Smooth muscle cell (in vitro differentiated cells): ENCODE data around the gene HBEGF. TPM values are rescaled to one million over a fixed set of nuclear protein-coding genes. Genes with fewer than 3 reads are reported as not detected.

Source experiments
- DNase-seq: peaks from one replicate; lab custom pipeline; 2025; ENCODE audit not compliant: unreplicated experiment; lab: John Stamatoyannopoulos, UW
- H2AFZ ChIP-seq: fragments of 200-600 bp; sonication (generic); 2 replicates; pipeline ENCODE4 v1.6.0; 2016; ENCODE audit warnings: antibody characterized with exemption, low read depth, mild to moderate bottlenecking
- H3F3A ChIP-seq: fragments of 200-600 bp; sonication (generic); 2 replicates; pipeline ENCODE4 v1.6.0; 2017; ENCODE audit warnings: antibody characterized with exemption, low read depth
- H3K27ac ChIP-seq: fragments of 200-600 bp; sonication (generic); 2 replicates; pipeline ENCODE4 v1.5.1; 2016; ENCODE audit warnings: low read depth, mild to moderate bottlenecking
- H3K27me3 ChIP-seq: fragments of 200-600 bp; sonication (generic); 2 replicates; pipeline ENCODE4 v1.6.1; 2016; ENCODE audit warnings: low read depth, mild to moderate bottlenecking
- H3K36me3 ChIP-seq: fragments of 200-600 bp; sonication (generic); 2 replicates; pipeline ENCODE4 v1.5.1; 2016; ENCODE audit warnings: low read depth
- H3K4me1 ChIP-seq: fragments of 200-600 bp; sonication (generic); 2 replicates; pipeline ENCODE4 v1.5.1; 2016; ENCODE audit warnings: low read depth
- H3K4me2 ChIP-seq: fragments of 200-600 bp; sonication (generic); 2 replicates; pipeline ENCODE4 v1.6.0; 2016; ENCODE audit warnings: mild to moderate bottlenecking
- H3K4me3 ChIP-seq: fragments of 200-600 bp; sonication (generic); 2 replicates; pipeline ENCODE4 v1.5.1; 2016; ENCODE audit warnings: mild to moderate bottlenecking
- H3K79me2 ChIP-seq: fragments of 200-600 bp; sonication (generic); 2 replicates; pipeline ENCODE4 v1.6.0; 2016; ENCODE audit warnings: low read depth, mild to moderate bottlenecking
- H3K9ac ChIP-seq: fragments of 200-600 bp; sonication (generic); 2 replicates; pipeline ENCODE4 v1.6.0; 2016; ENCODE audit warnings: low read depth
- H3K9me3 ChIP-seq: fragments of 200-600 bp; sonication (generic); replicated peaks from 2 replicates; pipeline ENCODE4 v1.5.1; 2016; ENCODE audit warnings: low read depth
- H4K20me1 ChIP-seq: fragments of 200-600 bp; sonication (generic); 2 replicates; pipeline ENCODE4 v1.6.0; 2016; ENCODE audit warnings: low read depth
- CTCF ChIP-seq: fragments of 200-600 bp; sonication (generic); IDR thresholded peaks from 2 replicates; pipeline ENCODE4 v1.5.1; 2017; ENCODE audit warnings: borderline replicate concordance, mild to moderate bottlenecking, antibody characterized with exemption; ENCODE audit not compliant: insufficient read depth, poor library complexity, severe bottlenecking
- WGBS: methylation state at CpG from one replicate; pipeline ENCODE4 v1.1.7; 2016; ENCODE audit warnings: low lambda C conversion rate; 5-methylcytosine and 5-hydroxymethylcytosine counted together
- polyA plus RNA-seq: library from polyadenylated mRNA; unstranded; fragments of >200 nt; fragmentation: Nextera tagmentation; extraction: Ambion mirVana; gene quantifications from 2 replicates; pipeline ENCODE4 v1.2.1, GENCODE V29; 2016
- total RNA-seq: library from RNA; depleted of rRNA; stranded (reverse); fragments of >200 nt; gene quantifications from 2 replicates; pipeline ENCODE4 v1.2.3, GENCODE V29; 2014

The HBEGF gene
- total and polyA plus RNA-seq, 2 experiments from 2014 or later: 36.7 to 37.1 TPM

- no peaks in the 10 kb centered on the region for H3K9me3 ChIP-seq
- H3K4me3 ChIP-seq: no peak overlapping the region
- H3K79me2 ChIP-seq: peaks cover 17% of the 10 kb centered on the region
- H3K9ac ChIP-seq: no peak overlapping the region
- H3F3A ChIP-seq: peaks cover 6% of the 10 kb centered on the region
- no peak overlapping the region for H2AFZ ChIP-seq
- peaks cover 16% of the 10 kb centered on the region for H4K20me1 ChIP-seq
- no peaks in the 10 kb centered on the region for H3K4me1 ChIP-seq
- no peak for DNase-seq
- 93% methylated on average over 5 of the region's 5 CpGs for WGBS
- no peak for TF ChIP-seq CTCF
- no peak overlapping the region for H3K4me2 ChIP-seq
- peaks cover 28% of the 10 kb centered on the region for H3K36me3 ChIP-seq
- no peaks in the 10 kb centered on the region for H3K27me3 ChIP-seq
- H3K27ac ChIP-seq: no peak overlapping the region
Measured at GRCh38 chr5:140336388-140336787, 10.0 kb downstream of the HBEGF start.

GRCh38 chr5:140331638-140332037 lies 14.8 kb downstream of the HBEGF start:
- Histone ChIP-seq H3K9me3 (no peaks in the 10 kb centered on the region), H3K4me3 (no peak overlapping the region), H3F3A (peaks cover 5% of the 10 kb centered on the region), H3K27ac (no peak overlapping the region), H3K27me3 (no peaks in the 10 kb centered on the region), H3K36me3 (peaks cover 25% of the 10 kb centered on the region), H3K4me1 (peaks cover 5% of the 10 kb centered on the region), H3K4me2 (no peak overlapping the region), H4K20me1 (peaks cover 2% of the 10 kb centered on the region), H2AFZ (no peak overlapping the region), H3K79me2 (no peaks in the 10 kb centered on the region), H3K9ac (no peak overlapping the region)
- TF ChIP-seq CTCF: no peak
- no peak for DNase-seq
- 95% methylated on average over 1 of the region's 1 CpG for WGBS

GRCh38 chr5:140329739-140330481 lies 16.5 kb downstream of the HBEGF start:
- Histone ChIP-seq H3K27ac (no peak overlapping the region), H3K9ac (no peak overlapping the region), H3K9me3 (no peaks in the 10 kb centered on the region), H3K4me2 (no peak overlapping the region), H4K20me1 (no peaks in the 10 kb centered on the region), H3K27me3 (no peaks in the 10 kb centered on the region), H2AFZ (no peak overlapping the region), H3K4me3 (no peak overlapping the region), H3K36me3 (peaks cover 20% of the 10 kb centered on the region), H3K79me2 (no peaks in the 10 kb centered on the region), H3F3A (peaks cover 5% of the 10 kb centered on the region), H3K4me1 (peaks cover 5% of the 10 kb centered on the region)
- TF ChIP-seq CTCF: no peak
- WGBS: 64% methylated on average over 3 of the region's 5 CpGs
- no peak for DNase-seq
